Measurements from ENCODE around the gene PLXDC1.
A peak's percentile ranks its signal among the peaks of the same experiment; 100 is the strongest.

The PLXDC1 gene

GRCh38 chr17:39151150-39151942 is at the start of gene PLXDC1:
PLXDC1 (minus strand) TSS chr17:39151637; CDS start chr17:39151437, 200 bp downstream.
- DNase-seq (ENCODE audit: low read depth in 2 of 2, low spot score in 1 of 2) = no peak

GRCh38 chr17:39200957-39201510 is 49.6 kb upstream of the PLXDC1 start:
- no peak for DNase-seq (ENCODE audit: low read depth in 2 of 2, low spot score in 1 of 2)

GRCh38 chr17:39200070-39200879 is 48.8 kb upstream of the PLXDC1 start, which contains the start of gene RPL19:
RPL19 (plus strand) TSS chr17:39200283; CDS start chr17:39200345, 62 bp downstream.
- peak; percentile 56 to 61 for DNase-seq (ENCODE audit: low read depth in 2 of 2, low spot score in 1 of 2)

- peak; percentile 78 to 79 for DNase-seq (ENCODE audit: low read depth in 2 of 2, low spot score in 1 of 2)
These were observed 48.3 kb upstream of the PLXDC1 start for GRCh38 chr17:39199820-39200069.

- no peak for DNase-seq (ENCODE audit: low read depth in 2 of 2, low spot score in 1 of 2)
These were observed 46.7 kb upstream of the PLXDC1 start for GRCh38 chr17:39198186-39198566.

- DNase-seq (ENCODE audit: low read depth in 2 of 2, low spot score in 1 of 2) = peak in 1 of 2 donors; percentile 46
These were observed 46.1 kb upstream of the PLXDC1 start, which contains the start of gene CACNB1 for GRCh38 chr17:39197380-39198185. CACNB1 (minus strand) TSS chr17:39197669; CDS start chr17:39197495, 174 bp downstream.

GRCh38 chr17:39196808-39197291 is 45.4 kb upstream of the PLXDC1 start:
- no peak for DNase-seq (ENCODE audit: low read depth in 2 of 2, low spot score in 1 of 2)

- DNase-seq (ENCODE audit: low read depth in 2 of 2, low spot score in 1 of 2) = no peak
These were observed 44.9 kb upstream of the PLXDC1 start for GRCh38 chr17:39196241-39196807.

GRCh38 chr17:39195568-39196160 is 44.2 kb upstream of the PLXDC1 start:
- DNase-seq (ENCODE audit: low read depth in 2 of 2, low spot score in 1 of 2) = no peak

- DNase-seq (ENCODE audit: low read depth in 2 of 2, low spot score in 1 of 2) = no peak
These were observed 43.6 kb upstream of the PLXDC1 start for GRCh38 chr17:39194985-39195524.

GRCh38 chr17:39194089-39194984 is 42.9 kb upstream of the PLXDC1 start:
- no peak for DNase-seq (ENCODE audit: low read depth in 2 of 2, low spot score in 1 of 2)

GRCh38 chr17:39193346-39193745 is 41.9 kb upstream of the PLXDC1 start:
- no peak for DNase-seq (ENCODE audit: low read depth in 2 of 2, low spot score in 1 of 2)

GRCh38 chr17:39192901-39193300 is 41.5 kb upstream of the PLXDC1 start:
- DNase-seq (ENCODE audit: low read depth in 2 of 2, low spot score in 1 of 2) = no peak

- DNase-seq (ENCODE audit: low read depth in 2 of 2, low spot score in 1 of 2) = no peak
These were observed 40.5 kb upstream of the PLXDC1 start for GRCh38 chr17:39191750-39192510.

GRCh38 chr17:39187152-39187830 is 35.9 kb upstream of the PLXDC1 start:
- DNase-seq (ENCODE audit: low read depth in 2 of 2, low spot score in 1 of 2) = no peak

GRCh38 chr17:39186481-39187002 is 35.1 kb upstream of the PLXDC1 start:
- DNase-seq (ENCODE audit: low read depth in 2 of 2, low spot score in 1 of 2) = no peak

- DNase-seq (ENCODE audit: low read depth in 2 of 2, low spot score in 1 of 2) = no peak
These were observed 32.3 kb upstream of the PLXDC1 start for GRCh38 chr17:39183720-39184119.
